ENCODE measurements around the gene CFAP97.
"Not testable (repeated sequence)": the region's sequence is repeated elsewhere in the genome, so short reads cannot be mapped to it uniquely, and the experiment has no call there.

The CFAP97 gene

DNA sequence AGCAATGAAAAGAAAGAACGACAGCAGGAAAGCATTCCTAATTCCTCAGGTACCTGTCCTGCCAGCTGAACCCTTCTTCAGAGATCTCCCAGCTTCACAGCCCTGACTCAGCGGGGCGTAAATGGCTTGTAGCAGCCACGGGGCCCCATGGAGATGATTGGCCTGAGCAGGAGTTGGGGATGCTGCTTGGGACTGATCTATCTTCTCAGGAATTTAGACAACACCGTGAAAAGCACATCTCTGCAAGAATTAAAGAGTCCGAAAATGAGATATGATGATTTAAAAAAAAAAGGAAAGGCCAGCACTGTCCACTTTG is 83.2 kb downstream of the CFAP97 start:
- Mint-ChIP-seq H3K27ac (no peak overlapping the region), H3K4me3 (no peak overlapping the region), H3K4me1 (ENCODE audit: low read depth) (peaks cover 3% of the 10 kb centered on the region), H3K9me3 (no peaks in the 10 kb centered on the region), H3K36me3 (ENCODE audit: low read depth) (no peaks in the 10 kb centered on the region), H3K27me3 (ENCODE audit: low read depth) (peaks cover 68% of the 10 kb centered on the region)

GRCh38 chr4:185119927-185120630 is 83.7 kb downstream of the CFAP97 start:
- Mint-ChIP-seq H3K4me1 (ENCODE audit: low read depth) (peaks cover 3% of the 10 kb centered on the region), H3K36me3 (ENCODE audit: low read depth) (no peaks in the 10 kb centered on the region)

DNA sequence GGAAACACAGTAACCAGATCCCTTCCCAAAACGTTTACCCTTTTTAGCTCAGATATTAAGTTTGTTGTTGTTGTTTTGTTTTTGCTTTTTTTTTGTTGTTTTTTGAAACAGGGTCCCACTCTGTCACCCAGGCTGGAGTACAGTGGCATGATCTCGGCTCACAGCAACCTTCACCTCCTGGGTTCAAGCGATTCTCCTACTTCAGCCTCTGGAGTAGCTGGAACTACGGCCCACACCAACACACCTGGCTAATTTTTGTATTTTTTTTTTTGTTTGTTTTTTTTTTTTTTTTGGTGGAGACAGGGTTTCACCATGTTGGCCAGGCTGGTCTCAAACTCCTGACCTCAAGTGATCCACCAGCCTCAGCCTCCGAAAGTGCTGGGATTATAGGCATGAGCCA is 84.3 kb downstream of the CFAP97 start:
- not testable (repeated sequence) for H3K4me3 Mint-ChIP-seq; H3K27ac Mint-ChIP-seq; H3K9me3 Mint-ChIP-seq; H3K4me1 Mint-ChIP-seq (ENCODE audit: low read depth); H3K36me3 Mint-ChIP-seq (ENCODE audit: low read depth)
- peaks cover 58% of the 10 kb centered on the region for H3K27me3 Mint-ChIP-seq (ENCODE audit: low read depth)

More at GRCh38 chr4:185119927-185120630, 83.7 kb downstream of the CFAP97 start:
- no peak overlapping the region for H3K27ac Mint-ChIP-seq
- H3K4me3 Mint-ChIP-seq: no peak overlapping the region
- peaks cover 63% of the 10 kb centered on the region for H3K27me3 Mint-ChIP-seq (ENCODE audit: low read depth)
- H3K9me3 Mint-ChIP-seq: no peaks in the 10 kb centered on the region

- Mint-ChIP-seq H3K9me3 (no peaks in the 10 kb centered on the region), H3K27me3 (ENCODE audit: low read depth) (peaks cover 56% of the 10 kb centered on the region), H3K36me3 (ENCODE audit: low read depth) (no peaks in the 10 kb centered on the region), H3K4me3 (no peak overlapping the region), H3K4me1 (ENCODE audit: low read depth) (peaks cover 3% of the 10 kb centered on the region), H3K27ac (no peak overlapping the region)
These were observed 84.9 kb downstream of the CFAP97 start for GRCh38 chr4:185118876-185119275.

DNA sequence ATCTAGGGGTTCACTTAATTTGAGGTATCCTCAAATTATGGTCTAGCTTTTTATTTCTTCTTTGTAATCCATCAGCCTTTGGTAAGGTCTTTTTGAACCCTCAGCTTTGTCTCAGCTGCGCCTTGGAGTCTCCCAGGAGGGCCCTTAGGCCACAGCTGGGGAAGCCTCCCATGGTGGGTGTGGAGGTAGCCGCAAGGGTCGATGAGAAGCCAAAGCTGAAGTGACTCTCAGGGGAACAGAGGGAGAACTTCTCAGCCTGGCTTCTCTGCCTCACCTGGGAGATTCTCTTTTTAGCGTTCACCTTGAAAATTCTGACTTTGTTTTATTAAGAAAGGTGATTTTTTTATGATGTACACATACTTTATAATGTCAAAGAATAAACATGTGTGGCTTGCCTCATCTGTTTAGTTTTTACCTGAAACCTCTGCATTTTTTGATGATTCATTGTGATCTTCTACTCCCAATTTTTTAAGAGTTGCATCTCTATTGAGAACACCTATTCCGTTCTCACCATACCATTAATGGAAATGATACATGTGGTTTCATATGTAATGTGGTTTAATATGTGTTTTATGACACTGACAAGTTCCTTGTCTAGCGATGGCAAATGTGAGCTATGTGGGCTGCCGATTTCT is 86.4 kb downstream of the CFAP97 start:
- no peak overlapping the region for H3K27ac Mint-ChIP-seq
- H3K36me3 Mint-ChIP-seq (ENCODE audit: low read depth): no peaks in the 10 kb centered on the region
- no peak overlapping the region for H3K4me3 Mint-ChIP-seq
- H3K27me3 Mint-ChIP-seq (ENCODE audit: low read depth): peaks cover 52% of the 10 kb centered on the region
- no peaks in the 10 kb centered on the region for H3K9me3 Mint-ChIP-seq
- no peaks in the 10 kb centered on the region for H3K4me1 Mint-ChIP-seq (ENCODE audit: low read depth)

DNA sequence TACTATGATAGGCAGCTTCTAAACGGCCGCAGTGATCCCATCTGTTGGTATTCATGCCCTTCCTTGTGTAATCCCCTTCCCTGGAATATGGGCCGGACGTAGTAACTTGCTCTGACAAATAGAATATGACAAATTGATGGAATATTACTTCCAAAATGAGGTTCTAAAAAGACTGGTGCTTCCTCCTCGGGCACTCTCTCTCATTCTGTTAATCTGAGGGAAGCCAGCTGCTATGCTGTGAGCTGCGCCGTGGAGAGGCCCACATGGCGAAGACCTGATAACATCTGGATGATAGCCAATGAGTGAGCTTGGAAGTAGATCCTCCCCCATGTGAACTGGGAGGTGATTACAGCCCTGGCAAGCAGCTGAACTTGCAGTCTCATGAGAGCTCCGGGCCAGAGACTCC is 88.0 kb downstream of the CFAP97 start:
- H3K4me1 Mint-ChIP-seq (ENCODE audit: low read depth): no peaks in the 10 kb centered on the region
- peaks cover 45% of the 10 kb centered on the region for H3K27me3 Mint-ChIP-seq (ENCODE audit: low read depth)
- no peaks in the 10 kb centered on the region for H3K36me3 Mint-ChIP-seq (ENCODE audit: low read depth)
- no peak overlapping the region for H3K4me3 Mint-ChIP-seq
- H3K9me3 Mint-ChIP-seq: no peaks in the 10 kb centered on the region
- H3K27ac Mint-ChIP-seq: no peak overlapping the region

DNA sequence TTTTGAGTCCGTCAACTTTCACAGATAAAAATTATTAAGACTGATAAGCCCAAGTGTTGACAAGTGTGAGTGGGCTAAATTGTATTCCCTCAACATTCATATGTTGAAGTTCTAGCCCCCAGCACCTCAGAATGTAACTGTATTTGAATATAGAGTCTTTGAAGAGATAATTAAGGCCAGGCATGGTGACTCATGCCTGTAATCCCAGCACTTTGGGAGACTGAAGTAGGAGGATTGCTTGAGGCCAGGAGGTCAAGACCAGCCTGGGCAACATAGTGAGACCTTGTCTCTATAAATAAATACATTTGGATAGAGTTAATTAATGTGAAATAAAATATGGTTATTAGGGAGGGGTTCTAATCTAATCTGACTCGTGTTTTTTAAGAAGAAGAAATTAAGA is 90.5 kb downstream of the CFAP97 start:
- Mint-ChIP-seq H3K9me3 (no peaks in the 10 kb centered on the region), H3K4me1 (ENCODE audit: low read depth) (peaks cover 4% of the 10 kb centered on the region), H3K4me3 (no peak overlapping the region), H3K36me3 (ENCODE audit: low read depth) (no peaks in the 10 kb centered on the region), H3K27me3 (ENCODE audit: low read depth) (peaks cover 43% of the 10 kb centered on the region), H3K27ac (no peak overlapping the region)

DNA sequence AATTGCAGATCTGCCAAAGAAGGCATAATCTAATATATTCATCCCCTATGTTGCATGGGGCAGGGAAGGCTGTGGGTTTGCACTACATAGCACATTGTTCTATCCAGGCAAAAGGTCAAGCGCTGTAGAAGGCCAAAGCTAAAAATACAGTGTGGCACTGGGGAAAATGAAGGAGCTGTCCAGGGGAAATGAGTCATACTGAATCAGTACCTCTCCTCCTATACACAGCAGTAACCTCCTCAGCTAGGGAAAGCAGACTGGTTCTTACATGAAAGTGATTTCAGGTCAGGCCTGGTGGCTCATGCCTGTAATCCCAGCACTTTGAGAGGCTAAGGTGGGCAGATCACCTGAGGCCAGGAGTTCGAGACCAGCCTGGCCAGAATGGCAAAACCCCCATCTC is 91.7 kb downstream of the CFAP97 start:
- H3K36me3 Mint-ChIP-seq (ENCODE audit: low read depth): no peaks in the 10 kb centered on the region
- peaks cover 4% of the 10 kb centered on the region for H3K4me1 Mint-ChIP-seq (ENCODE audit: low read depth)
- no peak overlapping the region for H3K27ac Mint-ChIP-seq
- no peak overlapping the region for H3K4me3 Mint-ChIP-seq
- peaks cover 48% of the 10 kb centered on the region for H3K27me3 Mint-ChIP-seq (ENCODE audit: low read depth)
- H3K9me3 Mint-ChIP-seq: no peaks in the 10 kb centered on the region

DNA sequence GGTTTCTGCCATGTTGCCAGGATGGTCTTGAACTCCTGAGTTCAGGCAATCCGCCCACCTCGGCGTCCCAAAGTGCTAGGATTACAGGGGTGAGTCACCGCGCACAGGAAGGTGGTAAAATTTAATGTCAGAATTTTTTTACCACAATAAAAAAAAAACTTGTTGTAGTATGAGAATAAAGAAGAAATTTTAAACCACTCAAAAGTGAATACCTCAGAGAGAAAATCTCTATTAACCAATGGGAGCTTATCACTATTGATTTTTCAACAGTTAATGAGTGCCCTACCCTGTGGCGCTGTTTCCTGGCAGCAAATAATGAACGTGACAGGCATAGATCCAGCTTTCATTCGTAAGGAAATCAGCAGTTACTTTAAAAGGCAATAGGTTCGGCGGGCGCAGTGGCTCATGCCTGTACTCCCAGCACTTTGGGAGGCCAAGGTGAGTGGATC is 93.4 kb downstream of the CFAP97 start:
- Mint-ChIP-seq H3K4me1 (ENCODE audit: low read depth) (peaks cover 4% of the 10 kb centered on the region), H3K9me3 (no peaks in the 10 kb centered on the region), H3K27me3 (ENCODE audit: low read depth) (peaks cover 54% of the 10 kb centered on the region), H3K36me3 (ENCODE audit: low read depth) (no peaks in the 10 kb centered on the region), H3K27ac (no peak overlapping the region), H3K4me3 (no peak overlapping the region)

DNA sequence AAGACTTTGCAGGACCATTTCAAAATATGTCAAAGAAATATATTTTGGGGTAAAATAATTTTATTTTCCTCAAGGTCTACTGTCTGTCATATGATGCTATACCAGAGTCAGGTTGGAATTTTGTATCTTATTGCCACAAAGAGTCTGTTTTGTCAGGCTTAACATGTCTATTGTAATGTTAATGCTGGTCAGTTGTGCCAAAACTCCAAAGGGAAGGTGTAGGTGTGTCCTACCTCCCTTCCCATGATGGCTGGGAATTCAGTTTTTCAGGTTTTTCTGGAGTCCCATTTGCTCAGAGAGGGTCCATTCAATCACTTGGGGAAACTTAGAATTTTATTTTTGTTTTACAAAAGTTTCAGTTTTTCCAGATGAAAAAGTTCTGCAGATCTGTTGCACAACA is 94.1 kb downstream of the CFAP97 start:
- no peaks in the 10 kb centered on the region for H3K36me3 Mint-ChIP-seq (ENCODE audit: low read depth)
- H3K27me3 Mint-ChIP-seq (ENCODE audit: low read depth): peaks cover 58% of the 10 kb centered on the region
- no peak overlapping the region for H3K27ac Mint-ChIP-seq
- H3K9me3 Mint-ChIP-seq: no peaks in the 10 kb centered on the region
- H3K4me3 Mint-ChIP-seq: no peak overlapping the region
- H3K4me1 Mint-ChIP-seq (ENCODE audit: low read depth): peaks cover 4% of the 10 kb centered on the region
